HG03469 (cell line): ENCODE results near the gene UTP20.
A peak's percentile ranks its signal among the peaks of the same experiment; 100 is the strongest.

Source experiments
- ATAC-seq: cut with Tn5 transposase; IDR thresholded peaks from one replicate; pipeline ENCODE4 v1.9.1; 2021; ENCODE audit warnings: mild to moderate bottlenecking, moderate library complexity, moderate number of reproducible peaks; ENCODE audit not compliant: unreplicated experiment

UTP20 gene

DNA sequence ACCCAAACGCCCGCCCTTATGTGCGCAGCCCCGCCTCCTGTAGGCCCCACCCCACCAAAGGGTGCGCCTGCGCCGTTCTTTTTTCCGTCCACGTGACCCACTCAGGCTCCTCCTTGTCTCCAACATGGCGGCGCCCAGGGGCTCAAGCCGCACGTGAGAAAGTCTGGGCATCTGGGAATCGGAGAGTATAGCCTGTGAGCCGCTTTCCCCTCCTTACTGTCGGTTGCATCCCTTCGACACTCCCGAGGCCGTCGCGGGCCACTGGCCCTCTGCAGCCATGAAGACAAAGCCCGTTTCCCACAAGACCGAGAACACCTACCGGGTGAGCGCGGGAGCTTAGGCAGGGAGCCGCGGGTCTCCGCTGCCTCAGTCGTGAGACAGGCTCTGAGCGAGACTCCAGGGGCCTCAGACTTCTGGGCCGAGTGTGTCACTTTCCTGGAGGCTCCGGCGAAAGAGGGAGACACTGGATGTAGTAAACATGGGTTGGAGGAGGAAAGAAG, at the start of gene UTP20:
UTP20 (plus strand) TSS at position 100 of the 500 bp plus-strand sequence; CDS start at position 278, 178 bp downstream.
- ATAC-seq, result peak; percentile 97

- no peak for ATAC-seq
These were observed 49.4 kb upstream of the UTP20 start for GRCh38 chr12:101230547-101230946.

DNA sequence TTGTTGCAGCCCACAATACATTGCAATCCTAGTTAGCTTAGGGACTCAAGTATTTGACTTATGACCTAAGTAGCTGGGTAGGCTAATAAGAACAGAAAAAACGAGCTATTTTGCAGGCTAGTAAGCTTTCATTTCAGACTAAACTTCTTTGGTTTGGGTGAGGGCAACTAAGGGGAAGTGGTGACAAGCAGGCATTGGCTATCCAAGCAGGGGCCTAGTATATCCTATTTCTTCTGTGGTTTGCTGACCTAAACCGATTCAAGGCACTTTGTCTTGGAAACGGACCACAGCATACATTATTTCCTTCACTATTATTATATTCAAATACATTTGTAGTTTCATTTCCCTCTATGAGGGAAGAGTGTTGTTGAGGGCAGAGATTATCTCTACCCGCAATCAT, 48.3 kb upstream of the UTP20 start:
- no peak for ATAC-seq

- no peak for ATAC-seq
These were observed 44.2 kb upstream of the UTP20 start for GRCh38 chr12:101235686-101236085.

GRCh38 chr12:101238306-101238705, 41.6 kb upstream of the UTP20 start:
- no peak for ATAC-seq

DNA sequence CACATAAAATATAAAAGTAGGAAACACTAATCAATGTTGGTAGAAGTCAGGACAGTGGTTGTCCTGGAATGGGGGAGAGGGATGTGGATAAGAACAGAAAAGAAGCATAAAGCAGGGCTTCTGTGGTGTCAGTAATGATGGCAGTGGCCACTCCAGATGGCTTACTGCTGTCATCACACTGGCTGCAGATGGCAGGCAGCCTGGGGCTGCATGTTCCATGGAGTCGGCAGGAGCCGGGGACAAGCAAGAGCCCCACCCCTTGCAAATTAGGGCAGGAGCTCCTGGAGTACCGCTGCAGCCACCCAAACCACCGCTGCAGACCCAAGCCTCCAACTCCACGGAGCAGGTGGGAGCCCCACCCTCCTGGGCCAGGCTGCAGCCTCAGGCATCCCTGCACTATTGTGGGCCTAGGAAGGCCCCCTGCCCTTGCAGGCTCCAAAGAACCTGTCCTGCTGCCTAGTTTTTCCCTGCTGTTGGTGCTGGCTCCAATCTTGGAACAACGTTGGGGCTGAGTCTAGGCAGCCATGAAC, 41.0 kb upstream of the UTP20 start:
- no peak for ATAC-seq

DNA sequence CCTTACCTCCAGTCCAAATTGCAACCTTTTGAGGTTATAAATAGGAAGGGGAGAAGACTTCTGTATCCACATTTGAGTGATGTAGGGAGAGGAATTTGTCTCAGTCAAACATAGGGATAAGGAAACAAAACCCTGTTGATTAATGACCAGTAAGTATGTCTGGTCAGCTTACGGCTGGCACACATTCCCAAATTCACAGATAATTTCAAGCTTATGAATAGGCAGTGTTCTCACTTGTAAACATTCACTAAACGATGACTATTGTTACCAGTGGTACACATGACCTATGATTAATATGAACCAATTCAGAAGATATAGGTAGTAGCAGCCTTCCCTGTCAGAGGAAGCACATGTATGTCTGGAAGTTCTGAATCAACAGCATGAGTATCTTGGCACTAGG, 36.8 kb upstream of the UTP20 start:
- ATAC-seq, result no peak

- no peak for ATAC-seq
These were observed 36.3 kb upstream of the UTP20 start for GRCh38 chr12:101243616-101244015.

GRCh38 chr12:101256266-101256665, 23.6 kb upstream of the UTP20 start:
- ATAC-seq, result no peak

DNA sequence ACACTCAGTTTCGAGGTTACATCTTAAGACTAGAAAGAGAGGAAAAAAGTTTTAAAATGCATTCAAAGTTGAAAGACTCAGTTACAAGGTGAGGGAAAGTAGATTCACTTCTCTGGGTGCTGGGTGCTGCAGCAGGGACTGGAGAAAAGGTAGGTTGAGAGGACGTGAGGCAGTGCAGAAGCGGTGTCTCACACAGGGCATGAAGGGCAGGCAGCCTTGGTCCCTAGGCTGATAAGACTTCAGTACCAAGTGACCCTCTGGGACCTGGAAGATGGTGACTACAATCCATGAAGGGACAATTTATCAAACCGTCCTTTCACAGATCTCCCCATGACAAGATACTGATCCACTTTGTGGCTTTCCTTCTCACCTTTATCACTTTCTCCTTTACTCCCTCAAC, 22.5 kb upstream of the UTP20 start:
- no peak for ATAC-seq

DNA sequence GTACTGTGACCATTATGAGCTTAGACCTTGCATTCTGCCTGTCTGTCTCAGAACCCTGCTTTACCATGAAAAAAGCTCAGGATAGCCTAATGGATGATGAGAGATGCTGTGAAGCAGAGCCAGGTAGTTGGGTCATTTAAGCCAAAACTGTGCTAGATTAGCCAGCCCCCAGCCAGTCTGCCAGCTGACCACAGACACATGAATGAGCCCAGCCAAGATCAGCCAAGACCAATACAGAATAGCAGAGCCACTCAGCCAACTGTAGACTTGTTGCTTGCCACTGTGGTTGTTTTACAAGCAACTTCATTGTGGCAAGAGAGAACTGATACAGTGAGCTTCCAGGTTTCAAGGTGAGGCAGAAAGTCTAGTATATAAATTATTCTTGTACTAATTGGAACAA, 12.8 kb upstream of the UTP20 start:
- ATAC-seq, result no peak

DNA sequence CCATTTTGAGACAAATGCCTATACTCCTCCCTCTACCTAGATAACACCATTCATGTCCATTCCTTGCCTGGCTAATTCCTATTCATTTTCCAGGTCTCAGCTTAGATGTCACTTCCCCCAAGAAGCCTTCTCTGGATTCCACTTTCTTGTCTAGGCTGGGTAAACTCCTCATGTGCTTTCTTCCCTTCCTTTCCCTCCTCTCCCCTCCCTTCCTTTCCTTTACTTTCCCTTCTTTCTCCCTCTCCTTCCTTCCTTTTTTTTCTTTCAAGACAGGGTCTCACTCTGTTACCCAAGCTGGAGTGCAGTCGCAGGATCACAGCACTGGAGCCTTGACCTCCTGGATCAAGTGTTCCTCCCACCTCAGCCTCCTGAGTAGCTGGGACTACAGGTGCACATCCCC, 3.5 kb upstream of the UTP20 start:
- no peak for ATAC-seq

DNA sequence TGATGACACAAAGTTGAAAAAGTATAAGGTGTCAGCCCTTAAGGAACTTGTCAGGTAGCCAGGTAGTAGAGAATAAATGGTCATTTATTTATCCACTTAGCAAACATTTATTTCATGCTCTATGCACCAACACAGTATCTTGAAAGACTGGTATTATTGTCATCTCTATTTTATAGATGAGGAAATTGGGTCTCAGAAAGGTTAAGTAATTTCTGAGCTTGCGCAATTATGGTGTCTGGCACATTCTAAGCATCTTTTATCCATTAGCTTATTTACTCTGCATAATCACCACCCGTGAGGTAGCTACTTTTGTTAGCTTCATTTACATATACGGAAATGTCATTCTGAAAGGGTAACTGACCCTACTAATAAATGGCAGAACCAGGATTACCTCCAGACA, 2.5 kb upstream of the UTP20 start:
- ATAC-seq, result no peak

DNA sequence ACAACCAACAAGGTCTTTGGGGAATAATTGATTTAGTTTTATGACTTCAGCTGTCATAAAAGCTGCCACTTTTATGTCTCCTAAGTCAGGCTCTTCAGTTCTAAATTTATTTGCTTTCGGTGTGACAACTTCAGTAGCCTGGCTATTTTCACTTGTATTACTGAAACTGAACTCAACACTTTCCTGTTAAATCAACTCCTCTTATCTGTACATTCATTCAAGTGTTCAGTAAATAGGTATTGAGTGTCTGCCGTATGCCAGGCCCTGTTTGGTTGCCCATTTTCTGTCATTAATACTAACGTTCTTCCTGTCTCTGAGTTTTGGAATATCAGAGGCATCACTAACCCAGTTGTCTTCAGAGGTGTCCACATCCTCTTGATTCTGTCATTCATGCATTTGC, 7.5 kb downstream of the UTP20 start:
- no peak for ATAC-seq

DNA sequence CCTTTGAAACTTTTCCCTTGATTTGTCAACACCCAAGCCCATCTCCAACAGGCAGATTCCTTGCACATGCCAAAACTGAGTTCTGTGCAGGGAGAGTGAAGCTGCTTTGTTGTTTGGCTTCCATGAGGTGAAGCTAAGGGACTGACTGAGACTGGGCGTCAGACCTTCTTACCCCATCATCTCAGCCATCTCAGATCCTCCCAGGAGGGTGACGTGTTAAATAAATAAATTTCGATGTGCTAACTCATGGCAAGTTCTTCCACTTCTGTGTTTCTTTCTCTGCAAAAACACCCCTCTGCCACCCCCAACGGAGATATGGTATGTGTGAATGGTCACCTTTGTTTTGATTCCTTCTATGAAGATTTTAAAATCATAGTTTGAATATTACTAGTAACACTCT, 17.8 kb downstream of the UTP20 start:
- ATAC-seq, result no peak

DNA sequence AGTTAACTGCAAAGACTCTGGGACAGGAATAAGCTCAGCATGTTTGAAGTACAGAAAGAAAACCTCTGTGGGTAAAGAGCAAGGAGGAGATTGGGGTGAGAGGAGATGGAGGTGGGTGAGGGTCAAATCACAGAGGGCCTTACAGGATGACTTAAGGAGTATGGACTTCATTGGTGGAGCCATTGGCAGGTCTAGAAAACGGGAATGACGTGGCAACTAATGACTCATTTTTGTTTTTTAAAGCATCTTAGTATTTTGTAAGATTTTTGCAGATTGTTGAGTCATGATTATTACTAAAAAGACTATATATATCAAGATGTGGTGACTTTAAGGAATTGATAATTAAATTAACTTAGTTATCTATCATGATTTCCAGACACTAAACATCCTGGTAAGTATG, 18.5 kb downstream of the UTP20 start:
- no peak for ATAC-seq

DNA sequence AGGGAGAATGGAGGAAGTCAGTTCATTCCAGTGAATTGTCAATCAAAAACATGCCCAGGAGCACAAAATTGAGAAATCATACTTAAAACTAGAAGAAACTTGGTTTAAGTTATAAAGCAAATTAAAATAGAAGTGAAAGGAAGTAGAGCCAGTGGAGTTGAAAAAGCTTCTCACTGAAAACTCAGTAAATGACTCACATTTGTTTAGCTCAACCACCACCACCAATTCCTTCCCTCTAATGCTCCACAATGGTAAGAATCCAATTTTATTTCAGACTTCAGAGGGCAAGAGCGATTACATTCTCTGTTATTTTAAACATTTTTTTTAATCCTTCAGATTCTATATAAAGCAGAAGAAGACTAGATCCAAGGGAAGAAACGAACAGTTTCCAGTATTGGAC, 19.4 kb downstream of the UTP20 start:
- no peak for ATAC-seq

DNA sequence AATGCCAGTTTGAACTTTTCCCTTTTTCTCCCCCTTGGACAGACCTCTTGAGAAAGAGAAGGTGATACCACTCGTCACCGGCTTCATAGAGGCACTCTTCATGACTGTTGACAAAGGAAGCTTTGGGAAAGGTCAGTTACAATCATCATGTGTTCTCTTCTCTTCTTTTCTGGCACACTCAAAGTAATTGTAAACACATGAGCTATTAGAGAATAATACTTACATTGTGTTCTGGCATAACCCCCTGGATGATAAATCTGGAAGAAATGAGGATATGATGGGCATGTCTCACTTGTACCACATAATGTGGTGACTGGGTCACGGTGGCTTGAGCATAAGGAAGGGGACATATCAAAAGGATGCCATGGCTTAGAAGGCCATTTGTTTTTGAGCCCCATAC, 20.0 kb downstream of the UTP20 start:
- ATAC-seq, result no peak

GRCh38 chr12:101302741-101303140, 22.8 kb downstream of the UTP20 start:
- no peak for ATAC-seq

GRCh38 chr12:101305226-101305779, 25.4 kb downstream of the UTP20 start:
- no peak for ATAC-seq

- no peak for ATAC-seq
These were observed 25.9 kb downstream of the UTP20 start for GRCh38 chr12:101305794-101306193.

DNA sequence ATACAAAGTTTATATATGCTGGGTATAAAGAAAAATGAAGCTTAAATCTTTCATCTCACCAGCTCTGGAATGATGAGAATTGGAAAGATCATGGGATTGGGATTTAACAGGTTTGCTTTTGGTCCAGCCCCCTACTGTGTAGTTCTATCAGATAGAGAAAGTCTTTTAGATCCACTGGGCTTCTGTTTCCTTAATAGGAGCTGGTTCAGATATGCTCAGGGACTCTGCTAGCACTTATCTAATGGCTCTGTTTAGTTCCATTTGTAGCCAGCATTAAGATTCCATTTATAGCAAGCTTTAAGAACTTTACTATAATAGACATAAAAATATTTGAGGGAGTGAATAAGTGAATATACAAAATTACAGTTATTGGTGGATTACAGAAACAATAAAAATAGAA, 42.6 kb downstream of the UTP20 start:
- ATAC-seq, result no peak

DNA sequence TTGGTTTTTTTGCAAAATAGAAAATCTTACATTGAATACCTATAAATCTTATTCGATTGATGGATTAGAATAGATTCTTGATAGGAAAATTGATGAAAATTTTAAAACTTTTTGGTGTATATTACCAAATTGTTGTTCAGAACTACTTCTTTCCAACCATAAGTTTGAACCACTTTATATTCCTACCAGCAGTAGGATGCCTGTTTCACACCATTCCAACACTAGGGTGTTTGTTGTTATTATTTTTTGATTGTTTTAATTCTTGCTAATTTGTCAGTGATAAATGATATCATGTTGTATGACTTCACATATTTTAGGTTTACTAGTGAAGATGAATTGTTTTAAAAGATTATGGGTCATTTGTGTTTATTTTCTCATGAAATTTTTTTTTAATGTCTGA, 43.4 kb downstream of the UTP20 start:
- no peak for ATAC-seq
